GM21360 (cell line): ENCODE results near the gene MME.

Experiments used
- ATAC-seq: cut with Tn5 transposase; IDR thresholded peaks from one replicate; pipeline ENCODE4 v1.9.1; 2021; ENCODE audit warnings: mild to moderate bottlenecking, moderate library complexity; ENCODE audit not compliant: unreplicated experiment

Gene MME

GRCh38 chr3:155135003-155135402 is 54.9 kb downstream of the MME start:
- ATAC-seq, result no peak

GRCh38 chr3:155138677-155139076 is 58.6 kb downstream of the MME start:
- ATAC-seq, result no peak

- ATAC-seq, result no peak
Observed at GRCh38 chr3:155147588-155147987, 67.5 kb downstream of the MME start.

GRCh38 chr3:155149494-155149893 is 69.4 kb downstream of the MME start:
- ATAC-seq, result no peak

- ATAC-seq, result no peak
Observed at GRCh38 chr3:155153242-155154186, 73.4 kb downstream of the MME start.

- ATAC-seq, result no peak
Observed at GRCh38 chr3:155154255-155154654, 74.1 kb downstream of the MME start.

- no peak for ATAC-seq
Observed at GRCh38 chr3:155158346-155159037, 78.4 kb downstream of the MME start.

- ATAC-seq, result no peak
Observed at GRCh38 chr3:155159301-155159700, 79.2 kb downstream of the MME start.

- ATAC-seq, result no peak
Observed at GRCh38 chr3:155161640-155162292, 81.6 kb downstream of the MME start.

- ATAC-seq, result no peak
Observed at GRCh38 chr3:155164306-155164705, 84.2 kb downstream of the MME start.

- ATAC-seq, result no peak
Observed at GRCh38 chr3:155166441-155166840, 86.3 kb downstream of the MME start.

GRCh38 chr3:155169197-155169596 is 89.1 kb downstream of the MME start:
- no peak for ATAC-seq

GRCh38 chr3:155173771-155174170 is 93.7 kb downstream of the MME start:
- ATAC-seq, result no peak

- no peak for ATAC-seq
Observed at GRCh38 chr3:155178810-155179436, 98.8 kb downstream of the MME start.

- no peak for ATAC-seq
Observed at GRCh38 chr3:155179437-155179827, 99.3 kb downstream of the MME start.

- no peak for ATAC-seq
Observed at GRCh38 chr3:155179966-155180757, 100.0 kb downstream of the MME start.

GRCh38 chr3:155182467-155182866 is 102.3 kb downstream of the MME start:
- ATAC-seq, result no peak

- no peak for ATAC-seq
Observed at GRCh38 chr3:155184011-155184410, 103.9 kb downstream of the MME start.

GRCh38 chr3:155185631-155186071 is 105.5 kb downstream of the MME start:
- no peak for ATAC-seq

GRCh38 chr3:155188031-155188430 is 107.9 kb downstream of the MME start:
- no peak for ATAC-seq
